Measurements from ENCODE around the gene LLCFC1. TPM values are rescaled to one million over a fixed set of nuclear protein-coding genes. Genes with fewer than 3 reads are reported as not detected.

Gene LLCFC1
- total RNA-seq, 2 experiments from 2014 or later: not detected

DNA sequence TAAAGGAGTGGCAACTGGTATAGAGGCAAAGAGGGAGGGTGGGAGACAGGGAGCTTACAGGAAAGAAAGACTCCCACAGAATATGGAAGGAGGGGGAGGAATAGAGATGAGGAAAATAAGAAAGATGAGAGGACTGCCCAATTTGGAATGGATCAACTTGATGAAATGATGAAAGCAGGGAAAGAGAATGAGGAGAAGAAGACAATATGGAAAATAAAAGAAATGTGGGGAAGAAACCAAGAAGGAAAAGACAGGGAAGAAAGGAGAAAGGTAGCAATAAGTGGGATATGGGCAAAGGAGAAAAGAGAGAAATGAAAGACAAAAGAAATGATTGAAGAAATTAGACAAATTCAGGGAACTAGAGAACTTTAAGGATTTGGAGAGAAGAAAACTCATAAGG, 19.9 kb downstream of the LLCFC1 start:
- no peaks in the 10 kb centered on the region for H3K36me3 ChIP-seq (ENCODE audit: insufficient read depth, low read length)
- TF ChIP-seq EZH2phosphoT487 (IDR thresholded peaks at IDR 0.05; ENCODE audit: borderline replicate concordance, low read depth, low read length) (no peak), CTCF (conservative IDR thresholded peaks at IDR 0.05; ENCODE audit: low read length) (no peak)
- ChIA-PET POLR2A (interaction anchor here (0.6 kb wide), 1 partner anchor 282 kb away, joined by 7 read pairs; no protein-coding TSS in a partner anchor), CTCF (ENCODE audit: unreplicated experiment) (interaction anchor here (0.5 kb wide), 1 partner anchor 96 kb away, joined by 4 read pairs; no protein-coding TSS in a partner anchor)
- H3K9me2 ChIP-seq (ENCODE audit: insufficient read depth, low read length): no peaks in the 10 kb centered on the region
- no TSS peak for BruUV-seq (replicated peaks)
- no peaks in the 10 kb centered on the region for H4K20me1 ChIP-seq (ENCODE audit: insufficient read depth, low read length)
- intact Hi-C loops (cut with micrococcal nuclease; ENCODE audit: unreplicated experiment): no loop called here
- peaks cover 12% of the 10 kb centered on the region; the same call in 1 of the 2 replicates for H3K9me3 ChIP-seq (ENCODE audit: low read length)
- H3K4me2 ChIP-seq (ENCODE audit: low read length): no peak overlapping the region
- H3K4me1 ChIP-seq (ENCODE audit: insufficient read depth, low read length, poor library complexity, severe bottlenecking): no peaks in the 10 kb centered on the region
- DNase-seq (ENCODE audit: low spot score): no peak
- no peaks in the 10 kb centered on the region for H3K79me2 ChIP-seq (ENCODE audit: insufficient read depth, low read depth, low read length)
- no peak overlapping the region for H2AFZ ChIP-seq (ENCODE audit: low read length)
- H3K27ac ChIP-seq (ENCODE audit: low read depth, low read length, poor library complexity, severe bottlenecking): no peak overlapping the region
- H3K4me3 ChIP-seq (ENCODE audit: low read depth, low read length, poor library complexity, severe bottlenecking): no peak overlapping the region

DNA sequence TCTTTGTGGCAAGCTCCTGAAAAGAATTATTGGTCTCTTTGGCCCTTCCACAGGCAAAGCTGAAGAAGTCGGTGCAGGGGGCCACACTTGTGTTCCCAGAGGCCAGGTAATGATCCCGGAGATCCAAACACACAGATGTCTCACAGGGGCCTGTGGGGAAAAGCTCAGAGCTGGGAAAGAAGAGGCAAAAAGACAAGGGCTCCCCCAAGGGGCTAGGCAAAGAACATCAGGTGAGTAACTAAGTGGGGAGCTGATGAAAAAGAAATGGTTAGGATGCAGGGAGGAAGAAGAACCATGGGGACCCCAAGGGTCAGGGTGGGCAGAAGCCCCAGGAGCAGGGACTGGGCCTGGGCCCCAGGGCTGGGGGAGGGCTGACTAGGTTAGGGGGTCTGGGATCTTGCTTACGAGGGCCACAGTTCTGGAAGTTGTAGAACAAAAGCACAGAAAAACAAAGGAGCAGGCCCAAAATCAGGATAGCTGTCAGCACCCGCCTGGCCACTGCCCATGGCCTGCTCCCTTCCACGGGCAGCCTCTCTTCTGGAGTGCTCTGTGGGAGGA, 21.8 kb downstream of the LLCFC1 start:
- Histone ChIP-seq H3K4me2 (ENCODE audit: low read length) (no peak overlapping the region), H3K4me3 (ENCODE audit: low read depth, low read length, poor library complexity, severe bottlenecking) (no peak overlapping the region), H2AFZ (ENCODE audit: low read length) (no peak overlapping the region), H3K79me2 (ENCODE audit: insufficient read depth, low read depth, low read length) (no peaks in the 10 kb centered on the region), H3K4me1 (ENCODE audit: insufficient read depth, low read length, poor library complexity, severe bottlenecking) (no peaks in the 10 kb centered on the region), H3K9me2 (ENCODE audit: insufficient read depth, low read length) (no peaks in the 10 kb centered on the region), H3K9me3 (ENCODE audit: low read length) (no peaks in the 10 kb centered on the region), H4K20me1 (ENCODE audit: insufficient read depth, low read length) (no peaks in the 10 kb centered on the region), H3K27ac (ENCODE audit: low read depth, low read length, poor library complexity, severe bottlenecking) (no peak overlapping the region), H3K36me3 (ENCODE audit: insufficient read depth, low read length) (no peaks in the 10 kb centered on the region)
- TF ChIP-seq CTCF (conservative IDR thresholded peaks at IDR 0.05; ENCODE audit: low read length) (peak; percentile 63), EZH2phosphoT487 (IDR thresholded peaks at IDR 0.05; ENCODE audit: borderline replicate concordance, low read depth, low read length) (no peak)
- ChIA-PET POLR2A (no interaction called here), CTCF (ENCODE audit: unreplicated experiment) (no interaction called here)
- intact Hi-C loops (cut with micrococcal nuclease; ENCODE audit: unreplicated experiment): no loop called here
- BruUV-seq (replicated peaks): no TSS peak
- DNase-seq (ENCODE audit: low spot score): no peak

DNA sequence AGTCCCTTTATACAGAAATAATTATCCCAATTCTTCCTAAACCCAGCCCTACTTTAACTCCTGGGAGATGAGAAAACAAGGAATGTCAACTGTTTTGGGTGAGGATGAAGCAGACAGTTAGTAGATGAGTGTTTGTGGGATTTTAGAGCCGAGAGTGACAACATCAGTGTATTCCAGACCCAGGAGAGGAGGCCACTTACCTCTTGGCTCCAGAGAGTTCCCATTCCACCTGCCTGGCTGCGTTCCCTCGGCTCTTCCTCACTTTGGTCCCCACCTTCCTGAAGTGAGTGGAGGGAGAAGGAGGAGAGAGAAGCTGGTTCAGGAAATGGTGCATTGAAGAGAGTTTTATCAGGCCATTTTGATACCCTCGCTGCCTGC, 22.3 kb downstream of the LLCFC1 start:
- H3K4me2 ChIP-seq (ENCODE audit: low read length): no peak overlapping the region
- ChIA-PET POLR2A (no interaction called here), CTCF (ENCODE audit: unreplicated experiment) (no interaction called here)
- H3K79me2 ChIP-seq (ENCODE audit: insufficient read depth, low read depth, low read length): no peaks in the 10 kb centered on the region
- TF ChIP-seq CTCF (conservative IDR thresholded peaks at IDR 0.05; ENCODE audit: low read length) (no peak), EZH2phosphoT487 (IDR thresholded peaks at IDR 0.05; ENCODE audit: borderline replicate concordance, low read depth, low read length) (no peak)
- no peak overlapping the region for H3K4me3 ChIP-seq (ENCODE audit: low read depth, low read length, poor library complexity, severe bottlenecking)
- no peaks in the 10 kb centered on the region for H3K4me1 ChIP-seq (ENCODE audit: insufficient read depth, low read length, poor library complexity, severe bottlenecking)
- no peak overlapping the region for H3K27ac ChIP-seq (ENCODE audit: low read depth, low read length, poor library complexity, severe bottlenecking)
- no peaks in the 10 kb centered on the region for H3K36me3 ChIP-seq (ENCODE audit: insufficient read depth, low read length)
- H2AFZ ChIP-seq (ENCODE audit: low read length): no peak overlapping the region
- intact Hi-C loops (cut with micrococcal nuclease; ENCODE audit: unreplicated experiment): no loop called here
- no peaks in the 10 kb centered on the region for H3K9me2 ChIP-seq (ENCODE audit: insufficient read depth, low read length)
- no TSS peak for BruUV-seq (replicated peaks)
- DNase-seq (ENCODE audit: low spot score): no peak
- no peaks in the 10 kb centered on the region for H3K9me3 ChIP-seq (ENCODE audit: low read length)
- H4K20me1 ChIP-seq (ENCODE audit: insufficient read depth, low read length): no peaks in the 10 kb centered on the region

Data from OCI-LY7 (cell line).